CD14-positive monocyte (primary cell): ENCODE results near the gene PCDHGC4. TPM values are rescaled to one million over a fixed set of nuclear protein-coding genes. Genes with fewer than 3 reads are reported as not detected.

ENCODE experiments used
- DNase-seq, 3 donors: peaks; one replicate each; pipeline ENCODE4 v3.0.0-alpha.2; 2011 to 2022
- H2AFZ ChIP-seq: 2 replicates; pipeline ENCODE4 v1.6.0; 2012; ENCODE audit warnings: mild to moderate bottlenecking, low read depth, low read length, inconsistent platforms; ENCODE audit not compliant: insufficient read depth, poor library complexity, severe bottlenecking
- H3K27ac ChIP-seq, 2 donors: 1 replicate in 1 of 2; 2 replicates in 1 of 2; pipeline ENCODE4 v1.5.1; 2012 to 2013; ENCODE audit warnings: low read length in 2 of 2, control low read depth in 1 of 2, inconsistent platforms in 1 of 2, low read depth in 1 of 2, mild to moderate bottlenecking in 1 of 2
- H3K27me3 ChIP-seq, 2 donors: one replicate each; pipeline versions ENCODE4 v1.6.0 to v1.6.1; 2011 to 2013; ENCODE audit warnings: low read length in 2 of 2; ENCODE audit not compliant: control insufficient read depth in 2 of 2, insufficient read depth in 2 of 2
- H3K36me3 ChIP-seq, 2 donors: replicated peaks in 1 of 2; 1 replicate in 1 of 2; 2 replicates in 1 of 2; pipeline versions ENCODE4 v1.5.1 to v1.6.1; 2012 to 2013; ENCODE audit warnings: low read length in 2 of 2, control low read depth in 1 of 2, inconsistent platforms in 1 of 2, mild to moderate bottlenecking in 1 of 2; ENCODE audit not compliant: insufficient read depth in 2 of 2, control insufficient read depth in 1 of 2
- H3K4me1 ChIP-seq, 2 donors: 1 replicate in 1 of 2; 2 replicates in 1 of 2; pipeline versions ENCODE4 v1.5.1 to v1.6.1; 2012 to 2013; ENCODE audit warnings: low read length in 2 of 2, control low read depth in 1 of 2, inconsistent platforms in 1 of 2, mild to moderate bottlenecking in 1 of 2, moderate library complexity in 1 of 2; ENCODE audit not compliant: insufficient read depth in 2 of 2, control insufficient read depth in 1 of 2
- H3K4me2 ChIP-seq: replicated peaks from 2 replicates; pipeline ENCODE3; 2012; ENCODE audit warnings: low read length, moderate library complexity, mild to moderate bottlenecking; ENCODE audit not compliant: poor library complexity, severe bottlenecking; ENCODE audit errors: extremely low read depth
- H3K4me3 ChIP-seq, 3 experiments: fragments of 200-600 bp in 1 of 3; sonication (generic) in 1 of 3; replicated peaks in 1 of 3; 1 replicate in 2 of 3; 2 replicates in 1 of 3; pipeline ENCODE4 v1.5.1; 2011 to 2013; ENCODE audit warnings: low read length in 3 of 3, mild to moderate bottlenecking in 3 of 3, control low read depth in 2 of 3, low read depth in 2 of 3, inconsistent platforms in 1 of 3, moderate library complexity in 1 of 3
- H3K79me2 ChIP-seq: 2 replicates; pipeline ENCODE4 v1.6.0; 2012; ENCODE audit warnings: mild to moderate bottlenecking, control low read depth, inconsistent platforms, low read length, moderate library complexity; ENCODE audit not compliant: insufficient read depth
- H3K9ac ChIP-seq: 2 replicates; pipeline ENCODE4 v1.6.0; 2017; ENCODE audit warnings: low read length, mild to moderate bottlenecking; ENCODE audit not compliant: insufficient read depth, poor library complexity, severe bottlenecking
- H3K9me3 ChIP-seq, 2 donors: replicated peaks in 1 of 2; 1 replicate in 1 of 2; 2 replicates in 1 of 2; pipeline versions ENCODE4 v1.5.1 to v1.6.1; 2012 to 2013; ENCODE audit warnings: low read length in 2 of 2, control low read depth in 1 of 2; ENCODE audit not compliant: control insufficient read depth in 1 of 2, insufficient read depth in 1 of 2
- H4K20me1 ChIP-seq: 2 replicates; pipeline ENCODE4 v1.6.0; 2012; ENCODE audit warnings: mild to moderate bottlenecking, low read length, control low read depth, moderate library complexity; ENCODE audit not compliant: insufficient read depth
- H3K27ac Mint-ChIP-seq, 7 donors: one replicate each; pipeline ENCODE4 v1.8.0; 2020; ENCODE audit warnings: mild to moderate bottlenecking in 7 of 7, mixed read lengths in 7 of 7, moderate library complexity in 6 of 7, inconsistent platforms in 2 of 7
- H3K27me3 Mint-ChIP-seq, 3 donors: one replicate each; pipeline ENCODE4 v1.8.0; 2021 to 2022; ENCODE audit warnings: low read depth in 3 of 3, mild to moderate bottlenecking in 3 of 3, mixed read lengths in 3 of 3, moderate library complexity in 3 of 3, inconsistent platforms in 1 of 3
- H3K36me3 Mint-ChIP-seq, 2 donors: one replicate each; pipeline ENCODE4 v1.8.0; 2020; ENCODE audit warnings: mixed read lengths in 2 of 2, inconsistent platforms in 1 of 2, mild to moderate bottlenecking in 1 of 2
- H3K4me1 Mint-ChIP-seq: one replicate; pipeline ENCODE4 v1.8.0; 2020; ENCODE audit warnings: mild to moderate bottlenecking, mixed read lengths
- H3K4me3 Mint-ChIP-seq, 2 donors: one replicate each; pipeline ENCODE4 v1.8.0; 2020; ENCODE audit warnings: mild to moderate bottlenecking in 2 of 2, mixed read lengths in 2 of 2, moderate library complexity in 1 of 2
- H3K9me3 Mint-ChIP-seq, 7 donors: one replicate each; pipeline ENCODE4 v1.8.0; 2020 to 2022; ENCODE audit warnings: mixed read lengths in 7 of 7, mild to moderate bottlenecking in 6 of 7, moderate library complexity in 6 of 7, inconsistent platforms in 2 of 7
- CTCF ChIP-seq: fragments of 200-600 bp; IDR thresholded peaks from one replicate; pipeline ENCODE4 v1.8.0; 2022; ENCODE audit warnings: antibody characterized with exemption, mild to moderate bottlenecking
- WGBS: methylation state at CpG from one replicate; pipeline ENCODE4 v1.1.5; 2013; ENCODE audit warnings: missing lambda C conversion rate; ENCODE audit not compliant: insufficient coverage; 5-methylcytosine and 5-hydroxymethylcytosine counted together
- intact Hi-C, 2 donors: fragments of 100-400 bp; cut with micrococcal nuclease; formaldehyde crosslinking; loops; one replicate each; pipeline versions ENCODE4 v1.15.0 to v1.15.1; 2023
- polyA plus RNA-seq, 3 donors: library from polyadenylated mRNA; depleted of rRNA in 1 of 3; unstranded in 2 of 3; stranded (reverse) in 1 of 3; fragments of 300-500 nt in 2 of 3; fragments of >200 nt in 1 of 3; fragmentation: Illumina TruSeq in 2 of 3; gene quantifications; 1 replicate in 2 of 3; 2 replicates in 1 of 3; pipeline ENCODE4 v1.2.3, GENCODE V29; 2012 to 2021

The PCDHGC4 gene
- polyA plus RNA-seq, 3 donors = not detected

GRCh38 chr5:141478321-141478945, 6.4 kb upstream of the PCDHGC4 start:
- H3K4me2 ChIP-seq = no peak overlapping the region
- Mint-ChIP-seq H3K4me3 (peak overlapping the region in 1 of 2 donors; percentile 98), H3K27ac (no peak overlapping the region), H3K9me3 (peaks cover 0 to 28% (median 6%) of the 10 kb centered on the region in 7 donors), H3K36me3 (peaks cover 7 to 10% of the 10 kb centered on the region in 2 donors), H3K27me3 (peaks cover 55 to 78% (median 76%) of the 10 kb centered on the region in 3 donors), H3K4me1 (peaks cover 27% of the 10 kb centered on the region)
- peaks cover 56 to 83% of the 10 kb centered on the region in 2 donors for H3K27me3 ChIP-seq
- H2AFZ ChIP-seq = no peak overlapping the region
- H3K4me1 ChIP-seq = peaks cover 19 to 25% of the 10 kb centered on the region in 2 donors
- H3K36me3 ChIP-seq = no peaks in the 10 kb centered on the region
- WGBS = 36% methylated on average over 18 of the region's 20 CpGs
- H3K4me3 ChIP-seq = no peak overlapping the region
- no peak overlapping the region for H3K27ac ChIP-seq
- no peak for TF ChIP-seq CTCF
- H3K9ac ChIP-seq = no peak overlapping the region
- no peaks in the 10 kb centered on the region for H4K20me1 ChIP-seq
- peaks cover 0 to 20% of the 10 kb centered on the region in 2 donors for H3K9me3 ChIP-seq
- DNase-seq = no peak
- H3K79me2 ChIP-seq = no peaks in the 10 kb centered on the region
- intact Hi-C loops = no loop called here

GRCh38 chr5:141479776-141480175, 5.1 kb upstream of the PCDHGC4 start:
- intact Hi-C loops = no loop called here
- Histone ChIP-seq H3K79me2 (no peaks in the 10 kb centered on the region), H2AFZ (no peak overlapping the region), H3K9ac (no peak overlapping the region), H3K4me1 (peaks cover 19 to 25% of the 10 kb centered on the region in 2 donors), H3K9me3 (peaks cover 0 to 27% of the 10 kb centered on the region in 2 donors), H3K4me2 (no peak overlapping the region), H3K27me3 (peaks cover 63 to 84% of the 10 kb centered on the region in 2 donors), H3K4me3 (no peak overlapping the region), H3K36me3 (no peaks in the 10 kb centered on the region), H4K20me1 (no peaks in the 10 kb centered on the region), H3K27ac (no peak overlapping the region)
- no peak for TF ChIP-seq CTCF
- Mint-ChIP-seq H3K4me3 (no peak overlapping the region), H3K36me3 (peaks cover 7 to 10% of the 10 kb centered on the region in 2 donors), H3K4me1 (peaks cover 29% of the 10 kb centered on the region), H3K9me3 (peaks cover 0 to 31% (median 6%) of the 10 kb centered on the region in 7 donors), H3K27me3 (peaks cover 65 to 81% (median 79%) of the 10 kb centered on the region in 3 donors), H3K27ac (no peak overlapping the region)
- no peak for DNase-seq
